Effector CD4-positive, alpha-beta T cell (primary cell): ENCODE results near the gene SIGLEC15.
"Not testable (repeated sequence)": the region's sequence is repeated elsewhere in the genome, so short reads cannot be mapped to it uniquely, and the experiment has no call there.

Source experiments
- DNase-seq: peaks from one replicate; pipeline ENCODE4 v3.0.0-alpha.2; 2020

Gene SIGLEC15

GRCh38 chr18:45820106-45820745 is 5.2 kb upstream of the SIGLEC15 start:
- no peak for DNase-seq

GRCh38 chr18:45821026-45821425 is 4.4 kb upstream of the SIGLEC15 start:
- DNase-seq: no peak

GRCh38 chr18:45821711-45822110 is 3.8 kb upstream of the SIGLEC15 start:
- no peak for DNase-seq

GRCh38 chr18:45826084-45826483 is 609 bp downstream of the SIGLEC15 start:
- no peak for DNase-seq

GRCh38 chr18:45826716-45827115 is 1.2 kb downstream of the SIGLEC15 start:
- DNase-seq: not testable (repeated sequence)

GRCh38 chr18:45828917-45829811 is 3.7 kb downstream of the SIGLEC15 start:
- DNase-seq: no peak

GRCh38 chr18:45829855-45830254 is 4.4 kb downstream of the SIGLEC15 start:
- DNase-seq: no peak

- DNase-seq: no peak
Measured at GRCh38 chr18:45830917-45831316, 5.4 kb downstream of the SIGLEC15 start.

GRCh38 chr18:45833846-45834245 is 8.4 kb downstream of the SIGLEC15 start:
- no peak for DNase-seq

- no peak for DNase-seq
Measured at GRCh38 chr18:45834306-45834705, 8.8 kb downstream of the SIGLEC15 start.

GRCh38 chr18:45835057-45835636 is 9.7 kb downstream of the SIGLEC15 start:
- no peak for DNase-seq

GRCh38 chr18:45836242-45837205 is 11.0 kb downstream of the SIGLEC15 start:
- no peak for DNase-seq

GRCh38 chr18:45837283-45838070 is 12.0 kb downstream of the SIGLEC15 start:
- no peak for DNase-seq

GRCh38 chr18:45838302-45839070 is 13.0 kb downstream of the SIGLEC15 start:
- no peak for DNase-seq

- no peak for DNase-seq
Measured at GRCh38 chr18:45839414-45840395, 14.2 kb downstream of the SIGLEC15 start.

- DNase-seq: no peak
Measured at GRCh38 chr18:45841060-45841764, 15.7 kb downstream of the SIGLEC15 start.

- DNase-seq: no peak
Measured at GRCh38 chr18:45841765-45842442, 16.4 kb downstream of the SIGLEC15 start.

GRCh38 chr18:45843019-45843418 is 17.5 kb downstream of the SIGLEC15 start:
- no peak for DNase-seq
